ENCODE measurements around the gene NDUFS5.
"Not testable (repeated sequence)": the region's sequence is repeated elsewhere in the genome, so short reads cannot be mapped to it uniquely, and the experiment has no call there.

The NDUFS5 gene

DNA sequence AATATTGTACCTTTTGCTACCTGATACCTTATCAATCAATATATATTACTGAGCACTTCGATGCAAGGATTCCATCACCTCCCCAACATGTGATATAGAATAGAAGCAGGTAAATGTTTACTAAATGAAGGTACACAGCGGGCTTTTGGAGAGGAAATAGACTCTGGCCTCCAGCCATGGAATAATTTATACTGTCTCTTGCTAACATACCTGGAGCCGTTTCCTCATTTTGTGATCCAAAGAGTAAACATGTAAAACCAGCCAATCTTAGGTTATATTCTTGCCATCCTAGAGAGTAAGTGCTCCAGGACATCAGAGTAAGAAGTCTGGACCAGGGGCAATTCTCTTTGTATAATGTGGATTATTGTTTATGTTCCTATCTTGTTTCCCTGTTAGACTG lies 39.4 kb downstream of the NDUFS5 start:
- no peak for DNase-seq

DNA sequence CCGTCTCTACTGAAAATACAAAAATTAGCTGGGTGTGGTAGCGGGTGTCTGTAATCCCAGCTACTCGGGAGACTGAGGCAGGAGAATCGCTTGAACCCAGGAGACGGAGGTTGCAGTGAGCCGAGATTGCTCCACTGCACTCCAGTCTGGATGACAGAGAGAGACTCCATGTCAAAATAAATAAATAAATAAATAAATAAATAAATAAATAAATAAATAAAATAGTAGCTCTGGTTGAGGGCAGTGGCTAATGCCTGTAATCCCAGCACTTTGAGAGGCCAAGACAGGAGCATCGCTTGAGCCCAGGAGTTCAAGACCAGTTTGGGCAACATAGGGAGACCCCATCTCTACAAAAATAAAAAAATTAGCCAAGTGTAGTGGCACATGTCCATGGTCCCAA lies 42.1 kb downstream of the NDUFS5 start:
- DNase-seq = not testable (repeated sequence)

DNA sequence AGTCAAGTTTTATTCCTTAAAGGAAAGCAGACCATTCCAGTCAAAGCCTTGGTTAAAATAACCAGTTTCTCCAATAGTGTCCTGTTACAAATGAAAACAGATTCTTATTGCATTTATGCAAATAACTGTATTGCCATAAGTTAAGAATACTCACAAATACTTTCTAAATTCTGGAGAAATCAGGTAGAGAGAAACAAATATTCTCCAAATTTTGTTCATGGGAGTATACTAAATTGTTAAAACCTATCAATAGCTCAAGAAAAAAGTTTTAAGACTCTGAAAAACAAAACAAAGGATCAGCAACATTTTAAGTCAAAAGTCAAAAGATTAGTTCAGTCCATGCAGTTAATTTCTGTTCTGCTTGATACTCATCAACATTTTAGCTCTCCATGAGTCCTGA lies 45.4 kb downstream of the NDUFS5 start:
- DNase-seq = not testable (repeated sequence)

DNA sequence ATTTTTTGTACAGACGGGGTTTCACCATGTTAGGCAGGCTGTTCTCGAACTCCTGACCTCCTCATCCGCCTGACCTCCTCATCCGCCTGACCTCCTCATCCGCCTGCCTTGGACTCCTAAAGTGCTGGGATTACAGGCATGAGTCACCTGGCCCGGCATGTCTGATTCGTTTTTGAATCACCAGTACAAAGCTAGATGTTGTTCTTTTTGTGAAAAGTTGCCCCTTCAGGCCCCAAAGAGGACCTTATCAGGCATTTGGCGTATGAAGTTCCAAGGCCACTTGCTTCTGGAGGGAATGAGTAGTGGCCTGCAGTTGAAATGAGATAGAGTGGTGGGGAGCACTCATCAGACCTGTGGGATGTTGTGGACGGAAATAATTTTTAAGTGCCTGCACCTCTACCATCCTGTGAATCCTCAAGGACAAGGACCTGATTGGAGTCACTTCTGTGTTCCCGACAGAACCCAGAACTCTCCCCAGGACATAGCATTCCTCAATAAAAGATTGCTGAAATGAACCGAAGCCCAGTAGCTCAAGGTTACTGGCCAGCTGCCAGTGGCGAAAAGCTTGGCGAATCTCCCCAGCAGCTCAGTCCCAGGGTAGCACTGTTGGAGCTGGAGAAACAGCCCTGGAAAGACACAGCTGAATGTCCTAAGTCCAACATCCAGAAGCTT lies 50.1 kb downstream of the NDUFS5 start:
- no peak for DNase-seq

DNA sequence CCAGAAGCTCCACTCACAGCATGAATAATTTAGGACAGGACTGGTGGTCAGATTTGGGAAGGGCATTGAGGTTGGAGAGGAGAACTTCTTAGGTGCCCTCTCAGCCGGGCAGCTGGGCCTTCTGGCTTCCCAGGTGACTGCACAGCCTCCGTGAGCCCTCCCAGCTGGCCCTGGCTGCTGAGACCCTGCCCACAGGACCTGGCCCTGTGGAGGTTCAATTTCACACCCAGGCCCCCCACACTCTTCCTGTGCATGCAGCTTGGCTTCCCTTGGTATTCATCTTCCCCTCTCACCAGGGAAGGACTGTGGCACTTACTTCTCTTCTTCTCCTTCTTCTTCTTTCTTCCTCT lies 50.6 kb downstream of the NDUFS5 start:
- DNase-seq = no peak

DNA sequence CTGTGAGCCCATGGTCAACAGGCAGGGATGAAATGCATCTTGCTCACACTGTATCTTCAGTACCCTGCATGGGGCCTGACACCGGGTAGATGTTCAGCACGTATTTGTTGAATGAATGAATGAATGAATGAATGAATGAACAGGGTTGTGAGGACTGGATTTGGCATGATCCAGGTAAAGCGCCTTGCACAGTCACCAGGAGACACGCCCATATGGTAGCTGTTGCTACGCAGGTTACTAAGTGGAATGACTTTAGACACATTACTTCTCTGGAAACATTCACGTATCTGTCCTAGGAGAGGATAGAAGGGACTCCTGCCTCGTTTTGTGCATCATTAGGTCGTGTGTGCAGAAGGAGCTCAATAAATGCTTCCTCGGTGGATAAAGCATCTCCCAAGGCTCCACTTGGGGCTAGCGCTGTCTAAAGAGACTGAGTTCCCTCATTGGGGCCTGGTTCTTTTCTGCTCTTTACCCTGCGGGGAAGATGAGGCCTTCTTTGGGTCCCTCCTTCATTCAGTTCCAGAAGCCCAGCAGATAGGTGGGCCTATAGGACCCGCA lies 54.2 kb downstream of the NDUFS5 start:
- no peak for DNase-seq

DNA sequence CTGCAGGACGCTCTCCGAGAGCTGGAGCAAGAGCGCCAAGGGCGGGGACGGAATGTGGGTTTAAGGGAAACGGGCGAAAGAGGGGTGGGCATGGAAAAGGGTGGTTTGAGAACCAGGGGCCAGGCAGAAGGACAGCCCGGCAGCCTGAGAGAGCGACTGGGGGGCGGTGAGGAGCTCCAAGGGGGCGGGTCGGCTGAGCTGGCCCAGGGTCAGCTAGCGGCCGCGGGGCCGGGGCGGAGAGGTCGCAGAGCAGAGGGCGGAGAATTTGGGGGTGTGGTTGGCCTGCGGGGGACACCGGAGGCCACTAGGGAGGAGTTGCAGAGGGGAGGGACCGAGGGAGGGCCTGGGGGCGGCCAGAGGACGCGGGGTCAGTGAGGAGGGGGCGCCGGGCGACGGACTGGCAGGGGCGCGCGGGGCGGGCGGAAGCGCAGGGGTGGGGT lies 54.7 kb downstream of the NDUFS5 start:
- no peak for DNase-seq

DNA sequence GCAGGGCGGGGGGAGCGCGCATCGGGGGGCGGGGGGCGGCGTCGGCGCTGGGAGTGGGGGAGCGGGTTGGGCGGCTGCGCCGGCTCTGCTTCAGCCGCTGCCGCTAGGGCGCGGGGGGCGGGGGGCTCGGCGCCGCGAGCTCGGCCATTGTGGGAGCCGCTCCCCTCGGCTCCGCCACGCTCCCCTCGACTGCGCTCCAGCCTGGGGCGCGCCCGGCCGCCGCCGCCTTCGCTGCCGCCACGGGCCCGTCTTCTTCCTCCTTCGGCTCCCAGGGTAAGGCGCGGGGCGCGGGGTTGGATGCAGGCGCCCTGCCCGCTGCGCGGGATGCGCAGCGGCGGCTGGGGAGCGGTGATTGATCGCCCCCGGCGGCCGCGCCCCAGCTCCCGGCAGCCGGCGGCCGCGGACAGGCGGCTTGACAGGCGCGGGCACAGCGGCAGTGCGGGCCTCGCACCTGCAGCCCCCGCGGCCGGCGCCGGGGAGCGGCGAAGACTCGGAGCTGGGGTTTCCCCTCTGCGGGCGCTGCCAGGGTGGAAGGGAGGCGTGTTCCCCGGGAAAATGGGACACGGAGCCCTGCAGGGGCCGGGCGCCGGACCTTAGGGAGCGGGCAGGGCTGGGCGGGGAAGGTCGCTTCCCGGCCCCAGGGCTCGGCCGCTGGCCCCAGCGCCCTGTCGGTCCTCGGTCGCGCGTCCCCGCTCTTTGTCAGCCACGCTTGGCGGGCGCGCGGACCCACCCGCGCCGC lies 55.3 kb downstream of the NDUFS5 start:
- no peak for DNase-seq

DNA sequence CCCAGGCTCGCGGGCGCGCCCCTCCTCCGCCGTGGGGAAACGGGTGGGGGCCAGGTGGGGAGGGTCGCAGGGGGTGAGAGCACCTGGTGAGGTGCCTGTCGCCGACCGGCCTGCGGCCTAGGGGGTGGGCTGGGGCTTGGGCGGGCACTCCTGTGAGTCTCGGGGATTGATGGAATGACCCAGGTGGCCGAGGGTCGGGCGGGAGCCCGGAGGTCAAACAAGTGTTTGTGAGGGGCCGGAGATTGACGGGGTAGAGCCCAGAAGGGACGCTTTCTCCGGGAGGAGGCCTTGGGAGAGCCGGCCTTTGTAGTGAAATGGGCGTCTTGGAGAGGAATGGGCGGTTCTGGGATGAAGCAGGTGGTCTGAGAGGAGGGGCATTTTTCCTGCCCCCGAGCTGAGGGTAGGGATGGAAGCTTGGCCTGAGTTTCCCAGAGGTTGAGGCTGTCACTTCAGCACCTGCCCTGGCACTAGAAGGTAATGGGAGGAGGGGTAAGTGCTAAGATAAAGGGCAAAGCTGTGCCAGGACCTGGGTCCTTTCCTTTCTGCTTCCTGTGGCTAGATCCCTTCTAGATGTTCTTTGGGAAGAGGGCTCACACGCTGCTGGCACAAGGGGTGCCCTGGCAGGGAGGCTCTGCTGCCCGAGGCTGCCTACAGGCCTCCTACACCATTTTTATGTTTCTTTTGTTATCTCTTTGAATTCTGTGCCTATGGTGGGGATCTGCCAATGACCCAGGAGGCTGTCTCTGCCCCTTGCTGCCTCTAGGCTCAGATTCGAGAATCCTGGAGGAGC lies 56.1 kb downstream of the NDUFS5 start:
- DNase-seq = no peak

DNA sequence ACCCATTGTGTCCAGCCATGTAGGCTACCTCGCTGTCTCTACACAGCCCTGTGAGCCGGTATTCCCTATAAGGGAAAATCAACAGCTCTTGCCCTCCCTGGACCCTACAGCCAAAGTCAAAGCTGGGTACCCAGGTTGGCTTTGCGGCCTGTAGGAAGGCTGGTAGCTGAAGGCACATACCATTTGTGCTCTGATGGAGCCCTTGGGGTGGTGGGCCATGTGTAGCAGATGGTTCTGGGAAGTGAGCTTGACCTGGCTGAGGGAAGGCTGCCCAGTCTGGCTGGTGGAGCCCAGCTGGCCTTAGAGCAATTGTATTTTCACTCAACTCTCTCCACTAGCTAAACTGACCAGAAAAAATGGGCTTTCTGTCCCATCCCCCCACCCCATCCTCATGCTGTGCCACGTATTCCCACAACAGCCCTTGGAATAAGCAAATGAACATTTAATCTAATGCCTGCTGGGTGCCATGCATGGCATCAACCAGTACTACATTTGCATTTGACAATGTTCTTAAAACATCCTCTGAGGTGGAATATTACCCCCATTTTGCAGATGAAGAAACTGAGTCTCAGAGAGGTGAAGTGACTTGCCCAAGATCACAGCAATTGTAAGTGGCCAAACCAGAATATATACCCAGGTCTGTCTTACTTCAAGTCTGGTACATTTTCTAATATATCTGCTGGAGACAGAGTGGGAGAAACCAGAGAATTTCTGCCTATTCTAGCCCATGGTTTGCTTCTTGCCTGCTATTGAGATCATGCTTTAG lies 56.8 kb downstream of the NDUFS5 start:
- DNase-seq = no peak

DNA sequence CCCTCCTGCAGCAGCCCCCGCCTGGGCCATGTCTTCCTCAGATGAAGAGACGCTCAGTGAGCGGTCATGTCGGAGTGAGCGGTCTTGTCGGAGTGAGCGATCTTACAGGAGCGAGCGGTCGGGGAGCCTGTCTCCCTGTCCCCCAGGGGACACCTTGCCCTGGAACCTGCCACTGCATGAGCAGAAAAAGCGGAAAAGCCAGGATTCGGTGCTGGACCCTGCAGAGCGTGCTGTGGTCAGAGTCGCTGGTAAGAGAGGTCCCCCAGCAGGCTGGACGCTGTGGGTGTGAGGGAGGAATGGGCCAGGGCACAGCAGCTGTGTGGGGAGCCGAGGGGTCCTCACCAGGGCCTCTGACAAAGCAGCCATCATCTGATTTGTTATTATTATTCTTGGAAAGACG lies 58.0 kb downstream of the NDUFS5 start:
- DNase-seq = no peak
